Activated CD8-positive, alpha-beta T cell treated with anti-CD3 and anti-CD28 coated beads for 36 hours (primary cell): Measurements from ENCODE around the gene ATP5F1D. TPM values are rescaled to one million over a fixed set of nuclear protein-coding genes. Genes with fewer than 3 reads are reported as not detected.

Experiments
- ATAC-seq: fragments of 200-7000 bp; cut with Tn5 transposase; one replicate; pipeline ENCODE4 v1.10.0; 2021; ENCODE audit warnings: mild to moderate bottlenecking, moderate library complexity
- CTCF ChIA-PET: fragments of 350-600 bp; sonication (Branson Sonifier 250); formaldehyde crosslinking; loops from one replicate; lab custom pipeline; 2021; ENCODE audit warnings: antibody characterized with exemption; lab: Charles Lee
- POLR2A ChIA-PET: fragments of 350-600 bp; sonication (Branson Sonifier 250); formaldehyde crosslinking; loops from one replicate; lab custom pipeline; 2021; ENCODE audit warnings: antibody characterized with exemption; lab: Charles Lee
- DNase-seq: peaks from one replicate; pipeline ENCODE4 v3.0.0-alpha.2; 2020
- H3K27ac Mint-ChIP-seq: one replicate; pipeline ENCODE4 v1.8.0; 2021; ENCODE audit warnings: mild to moderate bottlenecking, mixed read lengths
- H3K27me3 Mint-ChIP-seq: one replicate; pipeline ENCODE4 v1.8.0; 2021; ENCODE audit warnings: mixed read lengths
- H3K36me3 Mint-ChIP-seq: one replicate; pipeline ENCODE4 v1.8.0; 2021; ENCODE audit warnings: low read depth, mixed read lengths
- H3K4me1 Mint-ChIP-seq: one replicate; pipeline ENCODE4 v1.8.0; 2021; ENCODE audit warnings: low read depth, mixed read lengths
- H3K4me3 Mint-ChIP-seq: one replicate; pipeline ENCODE4 v1.8.0; 2021; ENCODE audit warnings: mild to moderate bottlenecking, moderate library complexity, mixed read lengths
- H3K9me3 Mint-ChIP-seq: one replicate; pipeline ENCODE4 v1.8.0; 2021; ENCODE audit warnings: mixed read lengths
- CTCF ChIP-seq: fragments of 200-600 bp; IDR thresholded peaks from one replicate; pipeline ENCODE4 v1.8.0; 2022; ENCODE audit warnings: antibody characterized with exemption, mild to moderate bottlenecking
- intact Hi-C: fragments of 100-400 bp; cut with micrococcal nuclease; formaldehyde crosslinking; loops from one replicate; pipeline ENCODE4 v1.10.0; 2022
- total RNA-seq, 2 experiments: library from RNA; stranded (reverse); gene quantifications; one replicate each; pipeline ENCODE4 v1.2.3, GENCODE V29; 2021

The ATP5F1D gene
- total RNA-seq, 2 experiments from 2014 or later, result 186 to 199 TPM

GRCh38 chr19:1213391-1214286 lies 27.9 kb upstream of the ATP5F1D start:
- H3K27ac Mint-ChIP-seq, result peak overlapping the region; percentile 90
- H3K27me3 Mint-ChIP-seq, result no peaks in the 10 kb centered on the region
- peaks cover 26% of the 10 kb centered on the region for H3K4me1 Mint-ChIP-seq
- intact Hi-C loops, result no loop called here
- peak overlapping the region; percentile 46 for H3K4me3 Mint-ChIP-seq
- peak; percentile 88 for ATAC-seq
- no peaks in the 10 kb centered on the region for H3K9me3 Mint-ChIP-seq
- ChIA-PET CTCF (interaction anchor here (0.6 to 1.4 kb wide), 5 partner anchors 9 to 291 kb away, joined by 3 to 7 read pairs (median 3); no protein-coding TSS in a partner anchor), POLR2A (interaction anchor here (0.9 to 1.3 kb wide), 4 partner anchors 25 to 134 kb away, joined by 3 to 4 read pairs (median 3); no protein-coding TSS in a partner anchor)
- peaks cover 10% of the 10 kb centered on the region for H3K36me3 Mint-ChIP-seq
- peak; percentile 73 for DNase-seq
- TF ChIP-seq CTCF, result no peak

- no peaks in the 10 kb centered on the region for H3K27me3 Mint-ChIP-seq
- H3K9me3 Mint-ChIP-seq, result no peaks in the 10 kb centered on the region
- POLR2A ChIA-PET, result interaction anchor here (0.9 to 1.3 kb wide), 4 partner anchors 24 to 134 kb away, joined by 3 to 4 read pairs (median 3); no protein-coding TSS in a partner anchor
- H3K36me3 Mint-ChIP-seq, result peaks cover 10% of the 10 kb centered on the region
- no peak overlapping the region for H3K4me3 Mint-ChIP-seq
- peaks cover 26% of the 10 kb centered on the region for H3K4me1 Mint-ChIP-seq
- intact Hi-C loops, result no loop called here
- TF ChIP-seq CTCF, result no peak
- CTCF ChIA-PET, result interaction anchor here (0.6 to 1.4 kb wide), 3 partner anchors 8 to 101 kb away, joined by 3 to 7 read pairs (median 4); no protein-coding TSS in a partner anchor
- DNase-seq (no peak), ATAC-seq (no peak)
- peak overlapping the region; percentile 90 for H3K27ac Mint-ChIP-seq
Observed at GRCh38 chr19:1214299-1214861, 27.2 kb upstream of the ATP5F1D start.

GRCh38 chr19:1214862-1215731 lies 26.5 kb upstream of the ATP5F1D start:
- peaks cover 7% of the 10 kb centered on the region for H3K36me3 Mint-ChIP-seq
- H3K9me3 Mint-ChIP-seq, result no peaks in the 10 kb centered on the region
- H3K27me3 Mint-ChIP-seq, result no peaks in the 10 kb centered on the region
- no peak overlapping the region for H3K4me3 Mint-ChIP-seq
- ChIA-PET POLR2A (interaction anchor here (0.7 to 1.3 kb wide), 3 partner anchors 14 to 124 kb away, joined by 3 read pairs; no protein-coding TSS in a partner anchor), CTCF (interaction anchor here (0.9 to 1.4 kb wide), 2 partner anchors 12 to 29 kb away, joined by 3 to 7 read pairs; no protein-coding TSS in a partner anchor)
- no peak for DNase-seq
- H3K4me1 Mint-ChIP-seq, result peaks cover 23% of the 10 kb centered on the region
- no peak for ATAC-seq
- intact Hi-C loops, result no loop called here
- no peak for TF ChIP-seq CTCF
- no peak overlapping the region for H3K27ac Mint-ChIP-seq

- no peak overlapping the region for H3K4me3 Mint-ChIP-seq
- ChIA-PET POLR2A (interaction anchor here (0.8 kb wide), 1 partner anchor 11 kb away, joined by 4 read pairs; no protein-coding TSS in a partner anchor), CTCF (interaction anchor here (1.3 to 2.5 kb wide), 3 partner anchors 17 to 103 kb away, joined by 3 to 7 read pairs (median 4); partner anchors contain the start of gene ATP5F1D)
- H3K27ac Mint-ChIP-seq, result no peak overlapping the region
- no peak for TF ChIP-seq CTCF
- no peaks in the 10 kb centered on the region for H3K9me3 Mint-ChIP-seq
- peaks cover 18% of the 10 kb centered on the region for H3K4me1 Mint-ChIP-seq
- no peaks in the 10 kb centered on the region for H3K27me3 Mint-ChIP-seq
- no peak for DNase-seq
- no peak for ATAC-seq
- intact Hi-C loops, result no loop called here
- peaks cover 7% of the 10 kb centered on the region for H3K36me3 Mint-ChIP-seq
Observed at GRCh38 chr19:1216756-1217155, 24.8 kb upstream of the ATP5F1D start.
